MM.1S (cell line): ENCODE data around the gene RUSF1.

ENCODE experiments used
- CTCF ChIP-seq: fragments of 300-600 bp; sonication (generic); IDR thresholded peaks from 2 replicates; pipeline ENCODE4 v1.5.1; 2016; ENCODE audit warnings: antibody characterized with exemption, low read length, mixed read lengths
- EZH2 ChIP-seq: fragments of 300-600 bp; sonication (generic); optimal IDR thresholded peaks from 2 replicates; pipeline ENCODE3; 2017; ENCODE audit warnings: low read depth, mild to moderate bottlenecking, antibody characterized with exemption, low read length, mixed read lengths
- EZH2phosphoT487 ChIP-seq: fragments of 300-600 bp; sonication (generic); IDR thresholded peaks from 2 replicates; pipeline ENCODE4 v1.6.1; 2018; ENCODE audit warnings: antibody characterized with exemption, low read length

GRCh38 chr16:31483081-31483480, 25.1 kb downstream of the RUSF1 start, which contains the start of gene SLC5A2:
- TF ChIP-seq CTCF, result no peak
- no peak for TF ChIP-seq EZH2
- no peak for TF ChIP-seq EZH2phosphoT487
